SH-SY5Y (cell line): ENCODE data around the gene MEI1.

Source experiments
- GATA2 ChIP-seq: IDR thresholded peaks from 2 replicates; pipeline ENCODE4 v1.6.1; 2011; ENCODE audit warnings: mild to moderate bottlenecking, low read depth, low read length
- GATA3 ChIP-seq: IDR thresholded peaks from 2 replicates; pipeline ENCODE4 v1.6.1; 2011; ENCODE audit warnings: low read depth, mild to moderate bottlenecking, low read length, moderate library complexity

- TF ChIP-seq GATA3 (no peak), GATA2 (no peak)
These were observed 41.6 kb upstream of the MEI1 start for GRCh38 chr22:41657709-41658108.
